ENCODE data around the gene EMC7.

GRCh38 chr15:34055868-34056595 is 45.6 kb downstream of the EMC7 start:
- TF ChIP-seq CTCF (IDR thresholded peaks at IDR 0.05) (no peak), POLR2A (IDR thresholded peaks at IDR 0.05) (no peak)

Measured in testis (tissue), 2 donors.